Smooth muscle cell (in vitro differentiated cells): ENCODE measurements around the gene DUSP16. TPM values are rescaled to one million over a fixed set of nuclear protein-coding genes. Genes with fewer than 3 reads are reported as not detected.
"Not testable (repeated sequence)": the region's sequence is repeated elsewhere in the genome, so short reads cannot be mapped to it uniquely, and the experiment has no call there.

ENCODE experiments used
- DNase-seq: peaks from one replicate; lab custom pipeline; 2025; ENCODE audit not compliant: unreplicated experiment; lab: John Stamatoyannopoulos, UW
- H2AFZ ChIP-seq: fragments of 200-600 bp; sonication (generic); 2 replicates; pipeline ENCODE4 v1.6.0; 2016; ENCODE audit warnings: antibody characterized with exemption, low read depth, mild to moderate bottlenecking
- H3F3A ChIP-seq: fragments of 200-600 bp; sonication (generic); 2 replicates; pipeline ENCODE4 v1.6.0; 2017; ENCODE audit warnings: antibody characterized with exemption, low read depth
- H3K27ac ChIP-seq: fragments of 200-600 bp; sonication (generic); 2 replicates; pipeline ENCODE4 v1.5.1; 2016; ENCODE audit warnings: low read depth, mild to moderate bottlenecking
- H3K27me3 ChIP-seq: fragments of 200-600 bp; sonication (generic); 2 replicates; pipeline ENCODE4 v1.6.1; 2016; ENCODE audit warnings: low read depth, mild to moderate bottlenecking
- H3K36me3 ChIP-seq: fragments of 200-600 bp; sonication (generic); 2 replicates; pipeline ENCODE4 v1.5.1; 2016; ENCODE audit warnings: low read depth
- H3K4me1 ChIP-seq: fragments of 200-600 bp; sonication (generic); 2 replicates; pipeline ENCODE4 v1.5.1; 2016; ENCODE audit warnings: low read depth
- H3K4me2 ChIP-seq: fragments of 200-600 bp; sonication (generic); 2 replicates; pipeline ENCODE4 v1.6.0; 2016; ENCODE audit warnings: mild to moderate bottlenecking
- H3K4me3 ChIP-seq: fragments of 200-600 bp; sonication (generic); 2 replicates; pipeline ENCODE4 v1.5.1; 2016; ENCODE audit warnings: mild to moderate bottlenecking
- H3K79me2 ChIP-seq: fragments of 200-600 bp; sonication (generic); 2 replicates; pipeline ENCODE4 v1.6.0; 2016; ENCODE audit warnings: low read depth, mild to moderate bottlenecking
- H3K9ac ChIP-seq: fragments of 200-600 bp; sonication (generic); 2 replicates; pipeline ENCODE4 v1.6.0; 2016; ENCODE audit warnings: low read depth
- H3K9me3 ChIP-seq: fragments of 200-600 bp; sonication (generic); replicated peaks from 2 replicates; pipeline ENCODE4 v1.5.1; 2016; ENCODE audit warnings: low read depth
- H4K20me1 ChIP-seq: fragments of 200-600 bp; sonication (generic); 2 replicates; pipeline ENCODE4 v1.6.0; 2016; ENCODE audit warnings: low read depth
- CTCF ChIP-seq: fragments of 200-600 bp; sonication (generic); IDR thresholded peaks from 2 replicates; pipeline ENCODE4 v1.5.1; 2017; ENCODE audit warnings: borderline replicate concordance, mild to moderate bottlenecking, antibody characterized with exemption; ENCODE audit not compliant: insufficient read depth, poor library complexity, severe bottlenecking
- WGBS: methylation state at CpG from one replicate; pipeline ENCODE4 v1.1.7; 2016; ENCODE audit warnings: low lambda C conversion rate; 5-methylcytosine and 5-hydroxymethylcytosine counted together
- polyA plus RNA-seq: library from polyadenylated mRNA; unstranded; fragments of >200 nt; fragmentation: Nextera tagmentation; extraction: Ambion mirVana; gene quantifications from 2 replicates; pipeline ENCODE4 v1.2.1, GENCODE V29; 2016
- total RNA-seq: library from RNA; depleted of rRNA; stranded (reverse); fragments of >200 nt; gene quantifications from 2 replicates; pipeline ENCODE4 v1.2.3, GENCODE V29; 2014

The DUSP16 gene
- total and polyA plus RNA-seq, 2 experiments from 2014 or later, result 1.2 to 10.8 TPM

GRCh38 chr12:12572659-12573058 is 10.0 kb upstream of the DUSP16 start:
- H3K9me3 ChIP-seq, result no peaks in the 10 kb centered on the region
- no peak for TF ChIP-seq CTCF
- H3K27me3 ChIP-seq, result no peaks in the 10 kb centered on the region
- no peak overlapping the region for H3K9ac ChIP-seq
- no peaks in the 10 kb centered on the region for H3F3A ChIP-seq
- no peaks in the 10 kb centered on the region for H3K4me1 ChIP-seq
- no peak for DNase-seq
- H3K79me2 ChIP-seq, result no peaks in the 10 kb centered on the region
- H3K36me3 ChIP-seq, result no peaks in the 10 kb centered on the region
- 96% methylated on average over 3 of the region's 3 CpGs for WGBS
- H3K27ac ChIP-seq, result no peak overlapping the region
- no peak overlapping the region for H2AFZ ChIP-seq
- H3K4me3 ChIP-seq, result no peak overlapping the region
- no peaks in the 10 kb centered on the region for H4K20me1 ChIP-seq
- H3K4me2 ChIP-seq, result no peak overlapping the region

- not testable (repeated sequence) for H3K9ac ChIP-seq, H2AFZ ChIP-seq, H3K4me3 ChIP-seq, H3K9me3 ChIP-seq, H4K20me1 ChIP-seq, H3K27ac ChIP-seq, H3K79me2 ChIP-seq, H3K36me3 ChIP-seq, H3K4me1 ChIP-seq, DNase-seq, H3K27me3 ChIP-seq, H3K4me2 ChIP-seq
- H3F3A ChIP-seq, result peaks cover 10% of the 10 kb centered on the region
- 99% methylated on average over 14 of the region's 32 CpGs for WGBS
Observed at GRCh38 chr12:12565971-12566370, 3.3 kb upstream of the DUSP16 start.

- Histone ChIP-seq H3K27me3 (no peaks in the 10 kb centered on the region), H3K4me2 (no peak overlapping the region), H3K27ac (no peak overlapping the region), H2AFZ (no peak overlapping the region), H3K9ac (no peak overlapping the region), H3K36me3 (no peaks in the 10 kb centered on the region), H3K4me1 (peaks cover 7% of the 10 kb centered on the region), H3F3A (peaks cover 10% of the 10 kb centered on the region), H4K20me1 (peaks cover 12% of the 10 kb centered on the region), H3K9me3 (no peaks in the 10 kb centered on the region), H3K4me3 (no peak overlapping the region), H3K79me2 (peaks cover 13% of the 10 kb centered on the region)
- no peak for DNase-seq
- no peak for TF ChIP-seq CTCF
- WGBS, result 93% methylated on average over 1 of the region's 1 CpG
Observed at GRCh38 chr12:12564911-12565310, 2.2 kb upstream of the DUSP16 start.

- Histone ChIP-seq H3K79me2 (peaks cover 28% of the 10 kb centered on the region), H3K36me3 (no peaks in the 10 kb centered on the region), H3K27me3 (no peaks in the 10 kb centered on the region), H2AFZ (peak overlapping the region; percentile 89), H3K4me3 (peak overlapping the region; percentile 94), H3K4me1 (peaks cover 15% of the 10 kb centered on the region), H3K9me3 (no peaks in the 10 kb centered on the region), H4K20me1 (peaks cover 12% of the 10 kb centered on the region), H3K4me2 (peak overlapping the region; percentile 100), H3K27ac (peak overlapping the region; percentile 100), H3F3A (peaks cover 10% of the 10 kb centered on the region), H3K9ac (peak overlapping the region; percentile 96)
- no peak for TF ChIP-seq CTCF
- 80% methylated on average over 11 of the region's 11 CpGs for WGBS
- no peak for DNase-seq
Observed at GRCh38 chr12:12563290-12563928, 746 bp upstream of the DUSP16 start.
